ENCODE results near the gene CLTA.

CLTA gene

GRCh38 chr9:36248061-36248460 lies 57.3 kb downstream of the CLTA start:
- peak; percentile 2 for DNase-seq

DNA sequence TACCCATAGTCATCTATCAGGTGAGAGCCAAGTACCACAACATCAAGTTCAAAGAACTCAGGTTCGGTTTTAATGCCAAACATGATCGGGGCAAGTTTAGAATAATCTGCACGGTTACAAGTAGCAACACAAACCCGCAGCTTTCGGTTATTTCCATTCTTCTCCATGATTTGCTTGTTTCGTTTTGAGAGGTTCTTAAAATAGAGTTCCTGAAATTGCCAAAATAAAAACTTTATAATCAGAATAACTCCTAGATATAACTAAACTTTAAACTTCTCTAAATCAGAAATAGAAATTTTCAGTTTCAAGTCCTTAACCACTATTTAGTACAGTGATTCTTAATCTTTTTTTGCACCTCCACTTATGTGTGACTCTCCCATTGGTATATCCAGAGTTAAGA lies 58.5 kb downstream of the CLTA start:
- DNase-seq = no peak

- DNase-seq = no peak
Measured at GRCh38 chr9:36250079-36250478, 59.4 kb downstream of the CLTA start.

- DNase-seq = no peak
Measured at GRCh38 chr9:36251428-36251827, 60.7 kb downstream of the CLTA start.

DNA sequence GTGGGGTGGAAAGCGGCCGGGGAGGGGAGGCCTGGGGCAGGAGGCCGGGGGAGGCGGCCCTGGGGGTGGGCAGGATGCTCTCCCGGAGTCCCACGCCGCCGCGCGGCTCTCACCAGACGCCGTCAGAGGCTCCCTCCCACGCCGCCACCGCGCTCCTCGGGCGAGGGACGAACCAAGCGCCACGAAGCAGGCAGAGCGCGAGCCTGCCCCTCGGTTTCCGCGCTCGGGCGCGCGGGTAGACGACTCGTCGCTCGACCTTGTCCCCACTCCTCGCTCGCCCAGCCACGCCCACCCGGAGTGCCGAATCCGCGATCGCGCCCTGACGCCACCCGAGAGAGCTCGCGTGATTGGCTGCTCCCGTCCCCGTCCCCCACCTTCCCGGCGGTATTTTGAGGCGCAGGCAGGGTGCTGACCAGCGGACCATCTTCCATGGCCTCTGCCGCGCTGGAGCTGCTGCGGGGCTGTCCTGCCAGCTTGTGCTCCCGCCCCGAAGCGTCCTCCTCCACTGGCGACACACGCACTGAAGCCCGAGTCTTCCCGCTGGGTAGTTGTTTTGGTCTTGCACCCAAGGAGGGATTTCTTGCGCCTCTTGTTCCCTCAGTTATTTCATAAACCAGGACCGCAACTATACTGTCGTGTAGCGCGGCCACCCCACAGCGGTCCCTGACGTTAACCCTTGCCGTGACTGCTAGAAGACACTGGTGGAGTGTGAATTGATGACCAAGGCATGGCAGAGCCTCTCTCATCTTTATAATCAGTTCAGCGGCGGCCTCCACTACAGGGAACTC lies 67.7 kb downstream of the CLTA start, which contains the start of gene GNE:
GNE (minus strand) TSS at position 241 of the 788 bp plus-strand sequence. CDS start 9,093 bp downstream, outside the sequence.
- DNase-seq = peak; percentile 52

GRCh38 chr9:36258996-36259533 lies 68.3 kb downstream of the CLTA start:
- DNase-seq = no peak
